Lower leg skin (tissue), 4 donors: Measurements from ENCODE around the gene TTC22. TPM values are rescaled to one million over a fixed set of nuclear protein-coding genes. Genes with fewer than 3 reads are reported as not detected.
"Not testable (repeated sequence)": the region's sequence is repeated elsewhere in the genome, so short reads cannot be mapped to it uniquely, and the experiment has no call there.

ENCODE experiments used
- DNase-seq, 2 donors: peaks; one replicate each; pipeline ENCODE4 v3.0.0-alpha.2; 2019; ENCODE audit warnings: low spot score in 2 of 2
- H3K4me3 ChIP-seq: fragments of 200-600 bp; sonication (generic); 2 replicates; pipeline ENCODE4 v1.5.1; 2017; ENCODE audit warnings: mild to moderate bottlenecking, low read depth; ENCODE audit not compliant: poor library complexity, severe bottlenecking
- POLR2A ChIP-seq, 2 donors: fragments of 450-650 bp; IDR thresholded peaks; one replicate each; pipeline ENCODE4 v1.6.1; 2016 to 2017; ENCODE audit warnings: antibody characterized with exemption in 2 of 2, mild to moderate bottlenecking in 1 of 2, moderate library complexity in 1 of 2
- WGBS, 2 donors: methylation state at CpG; one replicate each; pipeline ENCODE4 v1.1.5; 2018; 5-methylcytosine and 5-hydroxymethylcytosine counted together
- intact Hi-C: fragments of 100-400 bp; cut with DNase I; formaldehyde crosslinking; loops from one replicate; pipeline ENCODE4 v1.15.0; 2023; ENCODE audit warnings: low total_unique reads
- total RNA-seq, 4 donors: library from RNA; depleted of rRNA; stranded (reverse); fragments of >200 nt; gene quantifications; one replicate each; pipeline ENCODE4 v1.1.0, GENCODE V29; 2016
- TF ChIP-seq, protein P1 (sequence below), 3 donors: fragments of 450-650 bp; IDR thresholded peaks; one replicate each; pipeline ENCODE4 v1.5.1; 2016; ENCODE audit warnings: antibody characterized with exemption in 3 of 3, mild to moderate bottlenecking in 3 of 3, moderate library complexity in 2 of 3

The TTC22 gene
- total RNA-seq, 4 donors from 2014 or later: 49.1 to 76.6 (median 65.7) TPM

DNA sequence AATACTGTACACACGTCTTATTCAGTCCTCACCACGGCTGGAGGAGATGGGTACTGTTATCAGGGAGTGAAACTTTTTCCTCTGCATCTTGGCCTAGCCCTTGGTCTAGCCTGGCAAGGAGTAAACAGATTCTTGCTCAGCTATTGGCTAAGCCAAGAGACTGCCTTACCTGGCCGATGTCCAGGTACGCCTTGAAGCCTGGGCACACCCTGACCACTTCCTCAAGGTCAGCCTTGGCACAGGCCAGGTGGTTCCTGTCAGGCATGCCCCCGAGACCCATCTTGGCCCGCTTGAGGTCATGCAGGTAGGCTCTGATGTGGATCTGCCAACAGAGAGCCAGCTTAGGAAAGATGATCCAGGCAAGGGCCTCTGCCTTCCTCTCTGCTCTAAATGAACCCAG is 19.0 kb downstream of the TTC22 start:
- H3K4me3 ChIP-seq: no peak overlapping the region
- no peak for DNase-seq
- intact Hi-C loops: no loop called here
- WGBS, 2 donors: 77 to 78% methylated on average over 6 of the region's 6 CpGs
- no peak for TF ChIP-seq POLR2A (IDR thresholded peaks at IDR 0.05)
- TF ChIP-seq, protein P1, sequence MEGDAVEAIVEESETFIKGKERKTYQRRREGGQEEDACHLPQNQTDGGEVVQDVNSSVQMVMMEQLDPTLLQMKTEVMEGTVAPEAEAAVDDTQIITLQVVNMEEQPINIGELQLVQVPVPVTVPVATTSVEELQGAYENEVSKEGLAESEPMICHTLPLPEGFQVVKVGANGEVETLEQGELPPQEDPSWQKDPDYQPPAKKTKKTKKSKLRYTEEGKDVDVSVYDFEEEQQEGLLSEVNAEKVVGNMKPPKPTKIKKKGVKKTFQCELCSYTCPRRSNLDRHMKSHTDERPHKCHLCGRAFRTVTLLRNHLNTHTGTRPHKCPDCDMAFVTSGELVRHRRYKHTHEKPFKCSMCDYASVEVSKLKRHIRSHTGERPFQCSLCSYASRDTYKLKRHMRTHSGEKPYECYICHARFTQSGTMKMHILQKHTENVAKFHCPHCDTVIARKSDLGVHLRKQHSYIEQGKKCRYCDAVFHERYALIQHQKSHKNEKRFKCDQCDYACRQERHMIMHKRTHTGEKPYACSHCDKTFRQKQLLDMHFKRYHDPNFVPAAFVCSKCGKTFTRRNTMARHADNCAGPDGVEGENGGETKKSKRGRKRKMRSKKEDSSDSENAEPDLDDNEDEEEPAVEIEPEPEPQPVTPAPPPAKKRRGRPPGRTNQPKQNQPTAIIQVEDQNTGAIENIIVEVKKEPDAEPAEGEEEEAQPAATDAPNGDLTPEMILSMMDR (IDR thresholded peaks at IDR 0.05): no peak

GRCh38 chr1:54781023-54781723 is 19.9 kb downstream of the TTC22 start:
- H3K4me3 ChIP-seq: no peak overlapping the region
- DNase-seq: no peak
- 18 to 40% methylated on average over 55 to 59 of the region's 74 CpGs for WGBS, 2 donors
- TF ChIP-seq, protein P1 (IDR thresholded peaks at IDR 0.05): no peak
- no peak for TF ChIP-seq POLR2A (IDR thresholded peaks at IDR 0.05)
- intact Hi-C loops: no loop called here

- WGBS, 2 donors: 67 to 70% methylated on average over 4 of the region's 4 CpGs
- intact Hi-C loops: no loop called here
- no peak for DNase-seq
- no peak overlapping the region for H3K4me3 ChIP-seq
- TF ChIP-seq POLR2A (IDR thresholded peaks at IDR 0.05): no peak
- TF ChIP-seq, protein P1 (IDR thresholded peaks at IDR 0.05): no peak
Measured at GRCh38 chr1:54777431-54777830, 23.7 kb downstream of the TTC22 start.

GRCh38 chr1:54777011-54777410 is 24.1 kb downstream of the TTC22 start:
- no peak for DNase-seq
- 65 to 73% methylated on average over 3 to 4 of the region's 4 CpGs for WGBS, 2 donors

GRCh38 chr1:54775828-54776721 is 25.0 kb downstream of the TTC22 start:
- intact Hi-C loops, H3K4me3 ChIP-seq, DNase-seq: not testable (repeated sequence)
- 75 to 77% methylated on average over 16 of the region's 16 CpGs for WGBS, 2 donors

More at GRCh38 chr1:54777011-54777410, 24.1 kb downstream of the TTC22 start:
- intact Hi-C loops: no loop called here
- no peak overlapping the region for H3K4me3 ChIP-seq
- TF ChIP-seq, protein P1 (IDR thresholded peaks at IDR 0.05): no peak
- no peak for TF ChIP-seq POLR2A (IDR thresholded peaks at IDR 0.05)

DNA sequence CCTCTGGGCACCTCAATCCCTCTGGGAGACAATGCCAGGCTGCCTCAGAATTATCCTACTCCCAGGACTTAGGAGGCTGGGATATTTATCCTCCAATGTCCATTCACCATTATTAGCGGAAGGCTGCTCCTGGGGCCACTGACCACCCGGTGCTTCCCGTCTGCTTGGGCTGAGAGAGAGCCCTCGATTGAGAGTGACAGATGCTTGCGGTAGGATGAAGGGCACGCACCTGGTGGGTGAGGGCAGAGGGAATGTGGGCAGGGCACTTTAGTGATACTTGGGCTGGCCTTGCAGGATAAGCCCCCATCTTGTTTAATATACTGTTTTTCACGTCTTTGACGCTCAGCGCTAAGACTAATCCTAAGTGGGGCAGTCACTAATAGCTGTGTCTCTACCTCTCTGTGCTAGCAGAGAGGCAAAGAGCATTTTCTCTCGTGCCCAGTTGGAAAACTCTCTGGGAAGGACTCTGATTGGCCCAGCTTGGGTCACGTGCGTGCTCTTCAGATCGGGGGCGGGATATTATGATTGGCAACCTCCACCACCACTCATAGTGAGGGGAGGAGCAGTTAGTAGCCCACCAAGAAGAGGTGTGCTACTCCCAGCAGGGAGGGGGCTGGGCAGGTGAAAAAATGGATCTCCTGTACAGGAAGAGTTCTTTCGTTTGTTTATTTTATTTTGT is 26.2 kb downstream of the TTC22 start:
- H3K4me3 ChIP-seq: no peak overlapping the region
- no peak for DNase-seq
- intact Hi-C loops: no loop called here
- 64 to 75% methylated on average over 15 of the region's 15 CpGs for WGBS, 2 donors
- no peak for TF ChIP-seq POLR2A (IDR thresholded peaks at IDR 0.05)
- TF ChIP-seq, protein P1 (IDR thresholded peaks at IDR 0.05): no peak
